Hepatocyte (in vitro differentiated cells): ENCODE results near the gene PROCR. TPM values are rescaled to one million over a fixed set of nuclear protein-coding genes. Genes with fewer than 3 reads are reported as not detected.

Source experiments
- DNase-seq: peaks from one replicate; pipeline ENCODE4 v3.0.0-alpha.2; 2016; ENCODE audit warnings: low spot score
- H2AFZ ChIP-seq: fragments of 200-600 bp; sonication (generic); 2 replicates; pipeline ENCODE4 v1.6.0; 2016; ENCODE audit warnings: antibody characterized with exemption, mild to moderate bottlenecking
- H3K27ac ChIP-seq: fragments of 200-600 bp; sonication (generic); 2 replicates; pipeline ENCODE4 v1.5.1; 2016; ENCODE audit warnings: mild to moderate bottlenecking
- H3K27me3 ChIP-seq: fragments of 200-600 bp; sonication (generic); 2 replicates; pipeline ENCODE4 v1.6.1; 2016
- H3K36me3 ChIP-seq: fragments of 200-600 bp; sonication (generic); replicated peaks from 2 replicates; pipeline ENCODE4 v1.5.1; 2016; ENCODE audit warnings: low read depth; ENCODE audit not compliant: insufficient read depth
- H3K4me1 ChIP-seq: fragments of 200-600 bp; sonication (generic); 2 replicates; pipeline ENCODE4 v1.5.1; 2016; ENCODE audit warnings: mild to moderate bottlenecking, moderate library complexity; ENCODE audit not compliant: insufficient read depth
- H3K4me2 ChIP-seq: fragments of 200-600 bp; sonication (generic); 2 replicates; pipeline ENCODE4 v1.6.0; 2016
- H3K4me3 ChIP-seq: fragments of 200-600 bp; sonication (generic); 2 replicates; pipeline ENCODE4 v1.5.1; 2016; ENCODE audit warnings: mild to moderate bottlenecking
- H3K79me2 ChIP-seq: fragments of 200-600 bp; sonication (generic); 2 replicates; pipeline ENCODE4 v1.6.0; 2017; ENCODE audit warnings: mild to moderate bottlenecking
- H3K9me2 ChIP-seq: fragments of 200-600 bp; sonication (generic); replicated peaks from 2 replicates; pipeline ENCODE4 v1.6.0; 2017; ENCODE audit warnings: mild to moderate bottlenecking; ENCODE audit not compliant: insufficient read depth
- H3K9me3 ChIP-seq: fragments of 200-600 bp; sonication (generic); 2 replicates; pipeline ENCODE4 v1.5.1; 2016; ENCODE audit warnings: low read depth, mild to moderate bottlenecking
- H4K20me1 ChIP-seq: fragments of 200-600 bp; sonication (generic); 2 replicates; pipeline ENCODE4 v1.6.0; 2016; ENCODE audit warnings: mild to moderate bottlenecking; ENCODE audit not compliant: insufficient read depth, poor library complexity, severe bottlenecking
- CTCF ChIP-seq: fragments of 200-600 bp; sonication (generic); IDR thresholded peaks from 2 replicates; pipeline ENCODE4 v1.5.1; 2016; ENCODE audit warnings: antibody characterized with exemption, mild to moderate bottlenecking; ENCODE audit not compliant: poor library complexity
- EZH2 ChIP-seq: fragments of 200-600 bp; sonication (generic); IDR thresholded peaks from 2 replicates; pipeline ENCODE4 v1.6.1; 2016; ENCODE audit warnings: antibody characterized with exemption, mild to moderate bottlenecking, borderline replicate concordance
- EZH2phosphoT487 ChIP-seq: fragments of 200-600 bp; sonication (generic); IDR thresholded peaks from one replicate; pipeline ENCODE4 v1.6.1; 2018; ENCODE audit warnings: antibody characterized with exemption, mild to moderate bottlenecking, low read depth, moderate library complexity; ENCODE audit not compliant: unreplicated experiment, severe bottlenecking
- WGBS: methylation state at CpG from one replicate; pipeline ENCODE4 v1.1.6; 2016; ENCODE audit warnings: low lambda C conversion rate; ENCODE audit errors: missing lambda C conversion rate; 5-methylcytosine and 5-hydroxymethylcytosine counted together
- polyA plus RNA-seq: library from polyadenylated mRNA; unstranded; fragments of >200 nt; fragmentation: Nextera tagmentation; extraction: Ambion mirVana; gene quantifications from 2 replicates; pipeline ENCODE4 v1.2.1, GENCODE V29; 2016
- total RNA-seq: library from RNA; depleted of rRNA; stranded (reverse); fragments of >200 nt; gene quantifications from 2 replicates; pipeline ENCODE4 v1.2.3, GENCODE V29; 2014

Gene PROCR
- total and polyA plus RNA-seq, 2 experiments from 2014 or later, result 7.7 to 14.1 TPM

GRCh38 chr20:35134880-35135279 lies 37.0 kb upstream of the PROCR start:
- no peak overlapping the region for H3K4me2 ChIP-seq
- 91% methylated on average over 6 of the region's 6 CpGs for WGBS
- H3K9me2 ChIP-seq, result no peaks in the 10 kb centered on the region
- no peak overlapping the region for H3K4me3 ChIP-seq
- no peak overlapping the region for H2AFZ ChIP-seq
- H3K79me2 ChIP-seq, result no peaks in the 10 kb centered on the region
- no peaks in the 10 kb centered on the region for H4K20me1 ChIP-seq
- no peak for DNase-seq
- no peak overlapping the region for H3K27ac ChIP-seq
- no peaks in the 10 kb centered on the region for H3K4me1 ChIP-seq
- TF ChIP-seq CTCF (no peak), EZH2 (no peak), EZH2phosphoT487 (no peak)
- H3K9me3 ChIP-seq, result no peaks in the 10 kb centered on the region
- H3K36me3 ChIP-seq, result no peaks in the 10 kb centered on the region
- no peaks in the 10 kb centered on the region for H3K27me3 ChIP-seq

GRCh38 chr20:35135867-35136586 lies 35.8 kb upstream of the PROCR start:
- H3K9me3 ChIP-seq, result no peaks in the 10 kb centered on the region
- no peaks in the 10 kb centered on the region for H4K20me1 ChIP-seq
- no peaks in the 10 kb centered on the region for H3K79me2 ChIP-seq
- H3K9me2 ChIP-seq, result no peaks in the 10 kb centered on the region
- no peaks in the 10 kb centered on the region for H3K36me3 ChIP-seq
- no peak for DNase-seq
- H2AFZ ChIP-seq, result no peak overlapping the region
- H3K4me3 ChIP-seq, result no peak overlapping the region
- no peak for TF ChIP-seq EZH2
- TF ChIP-seq CTCF, result no peak
- TF ChIP-seq EZH2phosphoT487, result no peak
- no peaks in the 10 kb centered on the region for H3K27me3 ChIP-seq
- WGBS, result 92% methylated on average over 11 of the region's 11 CpGs
- H3K27ac ChIP-seq, result no peak overlapping the region
- no peak overlapping the region for H3K4me2 ChIP-seq
- no peaks in the 10 kb centered on the region for H3K4me1 ChIP-seq

- Histone ChIP-seq H3K79me2 (no peaks in the 10 kb centered on the region), H3K9me3 (no peaks in the 10 kb centered on the region), H4K20me1 (no peaks in the 10 kb centered on the region), H3K36me3 (no peaks in the 10 kb centered on the region), H3K4me3 (no peak overlapping the region), H3K4me2 (no peak overlapping the region), H2AFZ (no peak overlapping the region), H3K4me1 (peaks cover 5% of the 10 kb centered on the region), H3K27me3 (no peaks in the 10 kb centered on the region), H3K9me2 (no peaks in the 10 kb centered on the region), H3K27ac (no peak overlapping the region)
- no peak for DNase-seq
- WGBS, result 89% methylated on average over 7 of the region's 7 CpGs
- TF ChIP-seq EZH2phosphoT487 (no peak), CTCF (no peak), EZH2 (no peak)
Observed at GRCh38 chr20:35144694-35145093, 27.2 kb upstream of the PROCR start.
